ENCODE measurements around the gene S100A11.

Gene S100A11

GRCh38 chr1:152039461-152039860, 2.7 kb upstream of the S100A11 start:
- 93% methylated on average over 1 of the region's 1 CpG for WGBS
- Histone ChIP-seq H3K4me3 (ENCODE audit: low read length) (no peak overlapping the region), H3K4me1 (ENCODE audit: insufficient read depth, low read length) (peaks cover 25% of the 10 kb centered on the region), H3K9me3 (ENCODE audit: insufficient read depth, low read depth, low read length) (no peaks in the 10 kb centered on the region), H3K36me3 (ENCODE audit: insufficient read depth, low read length) (no peaks in the 10 kb centered on the region), H3K27me3 (ENCODE audit: insufficient read depth, low read length) (peaks cover 31% of the 10 kb centered on the region), H3K9ac (ENCODE audit: low read depth, low read length) (no peak overlapping the region), H3K27ac (ENCODE audit: low read depth, low read length) (no peak overlapping the region)

GRCh38 chr1:152038871-152039270, 2.1 kb upstream of the S100A11 start:
- peaks cover 31% of the 10 kb centered on the region for H3K27me3 ChIP-seq (ENCODE audit: insufficient read depth, low read length)
- peaks cover 25% of the 10 kb centered on the region for H3K4me1 ChIP-seq (ENCODE audit: insufficient read depth, low read length)
- H3K9ac ChIP-seq (ENCODE audit: low read depth, low read length): no peak overlapping the region
- H3K27ac ChIP-seq (ENCODE audit: low read depth, low read length): no peak overlapping the region
- no peaks in the 10 kb centered on the region for H3K9me3 ChIP-seq (ENCODE audit: insufficient read depth, low read depth, low read length)
- H3K36me3 ChIP-seq (ENCODE audit: insufficient read depth, low read length): peaks cover 4% of the 10 kb centered on the region; the same call in 1 of the 2 replicates
- H3K4me3 ChIP-seq (ENCODE audit: low read length): no peak overlapping the region
- WGBS: 92% methylated on average over 10 of the region's 10 CpGs

GRCh38 chr1:152035539-152036266, 1.1 kb downstream of the S100A11 start:
- 7% methylated on average over 17 of the region's 17 CpGs for WGBS
- Histone ChIP-seq H3K9ac (ENCODE audit: low read depth, low read length) (peak overlapping the region; percentile 68), H3K27ac (ENCODE audit: low read depth, low read length) (peak overlapping the region; percentile 46), H3K9me3 (ENCODE audit: insufficient read depth, low read depth, low read length) (no peaks in the 10 kb centered on the region), H3K4me1 (ENCODE audit: insufficient read depth, low read length) (peaks cover 20% of the 10 kb centered on the region), H3K27me3 (ENCODE audit: insufficient read depth, low read length) (peaks cover 14% of the 10 kb centered on the region), H3K36me3 (ENCODE audit: insufficient read depth, low read length) (peaks cover 33% of the 10 kb centered on the region), H3K4me3 (ENCODE audit: low read length) (peak overlapping the region; percentile 80)

- Histone ChIP-seq H3K27me3 (ENCODE audit: insufficient read depth, low read length) (peaks cover 6% of the 10 kb centered on the region), H3K36me3 (ENCODE audit: insufficient read depth, low read length) (peaks cover 36% of the 10 kb centered on the region), H3K4me3 (ENCODE audit: low read length) (peak overlapping the region; percentile 80), H3K9ac (ENCODE audit: low read depth, low read length) (peak overlapping the region; percentile 68), H3K27ac (ENCODE audit: low read depth, low read length) (peak overlapping the region; percentile 54), H3K4me1 (ENCODE audit: insufficient read depth, low read length) (peaks cover 20% of the 10 kb centered on the region), H3K9me3 (ENCODE audit: insufficient read depth, low read depth, low read length) (no peaks in the 10 kb centered on the region)
- 12% methylated on average over 6 of the region's 8 CpGs for WGBS
These were observed 1.9 kb downstream of the S100A11 start for GRCh38 chr1:152034654-152035538.

- Histone ChIP-seq H3K27me3 (ENCODE audit: insufficient read depth, low read length) (peaks cover 4% of the 10 kb centered on the region), H3K9ac (ENCODE audit: low read depth, low read length) (no peak overlapping the region), H3K36me3 (ENCODE audit: insufficient read depth, low read length) (peaks cover 36% of the 10 kb centered on the region), H3K4me1 (ENCODE audit: insufficient read depth, low read length) (peaks cover 20% of the 10 kb centered on the region), H3K27ac (ENCODE audit: low read depth, low read length) (0 out of 2 replicates have a peak overlapping the region, but pooled peaks have one; percentile 6), H3K4me3 (ENCODE audit: low read length) (peak overlapping the region; percentile 80; the same call in 1 of the 2 replicates), H3K9me3 (ENCODE audit: insufficient read depth, low read depth, low read length) (no peaks in the 10 kb centered on the region)
- 55% methylated on average over 1 of the region's 1 CpG for WGBS
These were observed 2.5 kb downstream of the S100A11 start for GRCh38 chr1:152034324-152034653.

GRCh38 chr1:152029929-152030211, 6.9 kb downstream of the S100A11 start:
- 95% methylated on average over 4 of the region's 4 CpGs for WGBS
- no peak overlapping the region for H3K9ac ChIP-seq (ENCODE audit: low read depth, low read length)
- H3K4me3 ChIP-seq (ENCODE audit: low read length): no peak overlapping the region
- H3K27me3 ChIP-seq (ENCODE audit: insufficient read depth, low read length): no peaks in the 10 kb centered on the region
- H3K36me3 ChIP-seq (ENCODE audit: insufficient read depth, low read length): peaks cover 36% of the 10 kb centered on the region
- H3K9me3 ChIP-seq (ENCODE audit: insufficient read depth, low read depth, low read length): no peaks in the 10 kb centered on the region
- no peak overlapping the region for H3K27ac ChIP-seq (ENCODE audit: low read depth, low read length)
- H3K4me1 ChIP-seq (ENCODE audit: insufficient read depth, low read length): peaks cover 9% of the 10 kb centered on the region

GRCh38 chr1:152029144-152029928, 7.5 kb downstream of the S100A11 start:
- Histone ChIP-seq H3K27ac (ENCODE audit: low read depth, low read length) (no peak overlapping the region), H3K4me3 (ENCODE audit: low read length) (no peak overlapping the region)

GRCh38 chr1:152026895-152027294, 9.9 kb downstream of the S100A11 start:
- Histone ChIP-seq H3K9me3 (ENCODE audit: insufficient read depth, low read depth, low read length) (no peaks in the 10 kb centered on the region), H3K9ac (ENCODE audit: low read depth, low read length) (no peak overlapping the region), H3K36me3 (ENCODE audit: insufficient read depth, low read length) (peaks cover 11% of the 10 kb centered on the region), H3K4me1 (ENCODE audit: insufficient read depth, low read length) (peaks cover 9% of the 10 kb centered on the region; the same call in 1 of the 2 replicates), H3K4me3 (ENCODE audit: low read length) (no peak overlapping the region), H3K27ac (ENCODE audit: low read depth, low read length) (no peak overlapping the region), H3K27me3 (ENCODE audit: insufficient read depth, low read length) (no peaks in the 10 kb centered on the region)
- WGBS: 91% methylated on average over 3 of the region's 3 CpGs

More at GRCh38 chr1:152029144-152029928, 7.5 kb downstream of the S100A11 start:
- peaks cover 36% of the 10 kb centered on the region for H3K36me3 ChIP-seq (ENCODE audit: insufficient read depth, low read length)
- no peaks in the 10 kb centered on the region for H3K9me3 ChIP-seq (ENCODE audit: insufficient read depth, low read depth, low read length)
- no peaks in the 10 kb centered on the region for H3K27me3 ChIP-seq (ENCODE audit: insufficient read depth, low read length)
- no peak overlapping the region for H3K9ac ChIP-seq (ENCODE audit: low read depth, low read length)
- 94% methylated on average over 8 of the region's 8 CpGs for WGBS
- peaks cover 6% of the 10 kb centered on the region; the same call in 1 of the 2 replicates for H3K4me1 ChIP-seq (ENCODE audit: insufficient read depth, low read length)

GRCh38 chr1:152024223-152024622, 12.6 kb downstream of the S100A11 start:
- Histone ChIP-seq H3K4me1 (ENCODE audit: insufficient read depth, low read length) (peaks cover 12% of the 10 kb centered on the region; the same call in 1 of the 2 replicates), H3K4me3 (ENCODE audit: low read length) (no peak overlapping the region), H3K9me3 (ENCODE audit: insufficient read depth, low read depth, low read length) (no peaks in the 10 kb centered on the region), H3K27ac (ENCODE audit: low read depth, low read length) (no peak overlapping the region), H3K36me3 (ENCODE audit: insufficient read depth, low read length) (no peaks in the 10 kb centered on the region), H3K27me3 (ENCODE audit: insufficient read depth, low read length) (no peaks in the 10 kb centered on the region), H3K9ac (ENCODE audit: low read depth, low read length) (no peak overlapping the region)
- WGBS: 92% methylated on average over 3 of the region's 4 CpGs

- Histone ChIP-seq H3K4me3 (ENCODE audit: low read length) (no peak overlapping the region), H3K36me3 (ENCODE audit: insufficient read depth, low read length) (no peaks in the 10 kb centered on the region), H3K4me1 (ENCODE audit: insufficient read depth, low read length) (peaks cover 12% of the 10 kb centered on the region; the same call in 1 of the 2 replicates), H3K9ac (ENCODE audit: low read depth, low read length) (no peak overlapping the region), H3K27ac (ENCODE audit: low read depth, low read length) (no peak overlapping the region), H3K27me3 (ENCODE audit: insufficient read depth, low read length) (no peaks in the 10 kb centered on the region), H3K9me3 (ENCODE audit: insufficient read depth, low read depth, low read length) (no peaks in the 10 kb centered on the region)
- 91% methylated on average over 4 of the region's 4 CpGs for WGBS
These were observed 13.6 kb downstream of the S100A11 start for GRCh38 chr1:152023221-152023620.

- H3K9me3 ChIP-seq (ENCODE audit: insufficient read depth, low read depth, low read length): no peaks in the 10 kb centered on the region
- 96% methylated on average over 3 of the region's 3 CpGs for WGBS
- no peak overlapping the region for H3K4me3 ChIP-seq (ENCODE audit: low read length)
- H3K9ac ChIP-seq (ENCODE audit: low read depth, low read length): no peak overlapping the region
- H3K27me3 ChIP-seq (ENCODE audit: insufficient read depth, low read length): no peaks in the 10 kb centered on the region
- no peak overlapping the region for H3K27ac ChIP-seq (ENCODE audit: low read depth, low read length)
- H3K4me1 ChIP-seq (ENCODE audit: insufficient read depth, low read length): peaks cover 12% of the 10 kb centered on the region; the same call in 1 of the 2 replicates
- H3K36me3 ChIP-seq (ENCODE audit: insufficient read depth, low read length): no peaks in the 10 kb centered on the region
These were observed 14.3 kb downstream of the S100A11 start for GRCh38 chr1:152022474-152022873.
